HG02763 (cell line): ENCODE measurements around the gene ERF.

Source experiments
- ATAC-seq: cut with Tn5 transposase; IDR thresholded peaks from one replicate; pipeline ENCODE4 v1.9.1; 2021; ENCODE audit warnings: mild to moderate bottlenecking, moderate library complexity; ENCODE audit not compliant: unreplicated experiment

ERF gene

GRCh38 chr19:42254850-42255765, at the start of gene ERF:
Gene ERF, minus strand, starts transcription at chr19:42255128. Its CDS starts 129 bp downstream, at chr19:42254999.
- peak; percentile 68 for ATAC-seq

GRCh38 chr19:42303876-42304275, 48.9 kb upstream of the ERF start:
- no peak for ATAC-seq

- no peak for ATAC-seq
Observed at GRCh38 chr19:42303101-42303464, 48.2 kb upstream of the ERF start.

- no peak for ATAC-seq
Observed at GRCh38 chr19:42301646-42302203, 46.8 kb upstream of the ERF start, which contains the start of gene PRR19. Gene PRR19, plus strand, starts transcription at chr19:42302132. Its CDS starts 7,453 bp downstream, at chr19:42309585.

- no peak for ATAC-seq
Observed at GRCh38 chr19:42297039-42297438, 42.1 kb upstream of the ERF start.

GRCh38 chr19:42295831-42296525, 41.0 kb upstream of the ERF start:
- ATAC-seq: peak; percentile 54

- no peak for ATAC-seq
Observed at GRCh38 chr19:42295342-42295741, 40.4 kb upstream of the ERF start.

GRCh38 chr19:42294471-42295137, 39.7 kb upstream of the ERF start:
- no peak for ATAC-seq

- ATAC-seq: no peak
Observed at GRCh38 chr19:42293948-42294347, 39.0 kb upstream of the ERF start.

GRCh38 chr19:42293540-42293939, 38.6 kb upstream of the ERF start:
- ATAC-seq: no peak

- no peak for ATAC-seq
Observed at GRCh38 chr19:42292963-42293362, 38.0 kb upstream of the ERF start.

GRCh38 chr19:42292042-42292960, 37.4 kb upstream of the ERF start:
- ATAC-seq: no peak

- no peak for ATAC-seq
Observed at GRCh38 chr19:42291435-42291810, 36.5 kb upstream of the ERF start.

- no peak for ATAC-seq
Observed at GRCh38 chr19:42290523-42291434, 35.9 kb upstream of the ERF start.

GRCh38 chr19:42290136-42290522, 35.2 kb upstream of the ERF start:
- no peak for ATAC-seq

GRCh38 chr19:42289556-42290041, 34.7 kb upstream of the ERF start:
- no peak for ATAC-seq

GRCh38 chr19:42288881-42289555, 34.1 kb upstream of the ERF start:
- no peak for ATAC-seq

- ATAC-seq: no peak
Observed at GRCh38 chr19:42288387-42288786, 33.5 kb upstream of the ERF start.

- ATAC-seq: no peak
Observed at GRCh38 chr19:42287827-42288107, 32.8 kb upstream of the ERF start.
